ENCODE data around the gene MEIOC.

MEIOC gene

GRCh38 chr17:44719444-44719843, 63.2 kb downstream of the MEIOC start:
- no peak for DNase-seq

- no peak for DNase-seq
Observed at GRCh38 chr17:44722254-44722653, 66.0 kb downstream of the MEIOC start.

All from GDM1 (cell line).